Hepatic stellate cell (primary cell): ENCODE measurements around the gene NR1I2.

ENCODE experiments used
- DNase-seq: peaks from one replicate; pipeline ENCODE4 v3.0.0; 2011; ENCODE audit warnings: low spot score

Gene NR1I2

DNA sequence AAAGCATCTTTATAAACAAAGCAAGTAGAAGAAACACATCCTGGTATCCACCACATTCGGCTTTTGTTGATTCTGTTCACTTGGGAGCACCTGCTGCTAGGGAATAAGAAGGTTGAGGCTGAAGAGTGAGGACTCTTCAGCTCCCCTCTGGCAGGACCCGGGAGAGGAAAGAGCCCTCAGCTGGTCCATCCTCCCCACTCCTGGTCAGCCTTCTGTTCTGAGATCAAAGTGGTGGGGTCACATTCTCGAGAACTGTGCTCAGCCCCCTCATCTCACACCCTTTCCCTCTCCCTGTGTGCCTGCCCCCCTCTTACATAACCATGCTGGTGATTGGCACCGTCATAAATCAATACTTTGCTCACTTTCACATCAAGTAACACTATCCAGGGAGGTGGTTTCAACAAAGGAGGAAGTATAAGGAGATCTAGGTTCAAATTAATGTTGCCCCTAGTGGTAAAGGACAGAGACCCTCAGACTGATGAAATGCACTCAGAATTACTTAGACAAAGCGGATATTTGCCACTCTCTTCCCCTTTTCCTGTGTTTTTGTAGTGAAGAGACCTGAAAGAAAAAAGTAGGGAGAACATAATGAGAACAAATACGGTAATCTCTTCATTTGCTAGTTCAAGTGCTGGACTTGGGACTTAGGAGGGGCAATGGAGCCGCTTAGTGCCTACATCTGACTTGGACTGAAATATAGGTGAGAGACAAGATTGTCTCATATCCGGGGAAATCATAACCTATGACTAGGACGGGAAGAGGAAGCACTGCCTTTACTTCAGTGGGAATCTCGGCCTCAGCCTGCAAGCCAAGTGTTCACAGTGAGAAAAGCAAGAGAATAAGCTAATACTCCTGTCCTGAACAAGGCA lies at the start of gene NR1I2:
Gene NR1I2 (plus strand): TSS at position 772 of the 869 bp plus-strand sequence.
- DNase-seq: no peak

DNA sequence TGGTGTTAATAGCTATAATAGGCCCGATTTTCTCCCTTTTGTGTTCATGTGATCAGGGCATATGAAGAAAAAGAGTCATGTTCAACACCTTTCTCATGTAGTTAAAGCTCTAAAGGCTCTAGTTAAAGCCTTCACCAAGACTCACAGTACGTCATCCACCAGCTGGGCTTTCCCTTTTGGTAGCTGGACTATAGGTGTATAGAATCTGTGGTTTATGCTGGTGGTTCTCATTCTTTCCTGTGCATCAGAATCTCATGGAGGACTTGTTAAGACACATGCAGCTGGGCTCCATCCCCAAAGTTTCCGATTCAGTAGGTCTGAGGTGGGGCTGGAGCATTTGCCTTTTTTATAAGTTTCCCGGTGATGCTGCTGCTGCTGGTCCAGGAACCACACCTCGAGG lies 48.1 kb upstream of the NR1I2 start:
- DNase-seq: no peak

- DNase-seq: no peak
Measured at GRCh38 chr3:119738741-119739140, 43.2 kb upstream of the NR1I2 start.

DNA sequence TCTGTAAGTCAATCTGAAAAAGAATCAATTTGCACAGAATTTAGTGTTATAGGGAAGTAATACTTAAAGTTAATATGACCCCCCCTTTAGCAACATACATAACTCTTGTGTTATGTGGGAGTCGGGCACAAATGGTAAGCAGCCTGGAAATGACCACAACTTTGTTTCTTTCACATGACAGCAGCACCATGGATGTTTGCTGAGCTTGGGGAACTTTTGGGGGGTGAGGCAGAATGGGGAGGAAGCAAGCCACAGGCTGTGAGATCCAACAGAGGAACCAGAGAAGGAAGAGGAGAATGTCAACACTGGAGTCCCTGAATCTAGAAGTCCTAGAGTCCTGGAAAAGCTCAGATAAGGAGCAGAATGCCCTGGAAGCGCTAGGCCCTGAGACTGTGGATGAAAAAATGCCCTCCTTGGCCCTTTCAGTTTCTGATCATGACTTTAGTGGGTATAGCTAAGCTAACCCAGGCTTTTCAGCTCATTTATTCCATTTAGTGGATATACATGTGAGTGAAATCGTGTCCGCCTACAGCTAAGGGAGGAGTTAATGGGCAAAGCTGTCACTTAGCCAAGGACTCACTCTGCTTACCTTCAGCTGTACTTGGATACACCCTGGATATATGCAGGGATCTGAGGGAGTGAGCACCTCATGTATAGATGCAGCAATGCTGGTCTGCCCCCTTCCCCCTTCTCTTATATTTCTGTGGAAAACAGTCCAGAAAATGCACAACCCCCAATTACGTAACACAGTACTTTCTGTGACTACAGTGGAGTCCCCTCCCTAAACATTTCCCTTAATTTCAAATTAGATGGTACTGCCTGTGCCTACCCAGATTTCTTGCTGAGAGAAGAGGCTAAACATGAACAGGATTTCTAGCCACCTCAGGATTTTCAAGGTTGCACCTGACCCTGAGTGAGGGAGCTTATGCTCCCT lies 40.0 kb upstream of the NR1I2 start:
- no peak for DNase-seq

DNA sequence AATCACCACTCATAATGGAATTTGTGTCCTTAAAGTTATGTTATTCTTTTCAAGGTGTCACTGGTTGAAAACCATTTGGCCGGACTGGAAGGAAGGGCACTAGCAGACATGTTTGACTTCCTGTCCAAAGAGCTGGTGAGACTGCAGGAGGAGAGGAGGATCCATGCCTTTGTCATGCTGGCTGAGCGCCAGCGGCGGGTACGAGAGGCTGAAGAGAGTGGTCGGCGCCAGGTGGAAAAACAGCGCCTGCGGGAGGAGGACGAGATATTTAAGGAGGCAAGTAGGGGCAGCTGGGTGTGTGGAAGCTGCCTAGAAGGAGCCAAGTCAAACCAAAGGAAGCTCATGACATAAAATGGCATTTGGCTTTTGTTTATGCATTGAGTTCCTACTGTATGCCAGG lies 38.0 kb upstream of the NR1I2 start:
- DNase-seq: no peak

GRCh38 chr3:119745942-119746341 lies 36.0 kb upstream of the NR1I2 start:
- DNase-seq: no peak

DNA sequence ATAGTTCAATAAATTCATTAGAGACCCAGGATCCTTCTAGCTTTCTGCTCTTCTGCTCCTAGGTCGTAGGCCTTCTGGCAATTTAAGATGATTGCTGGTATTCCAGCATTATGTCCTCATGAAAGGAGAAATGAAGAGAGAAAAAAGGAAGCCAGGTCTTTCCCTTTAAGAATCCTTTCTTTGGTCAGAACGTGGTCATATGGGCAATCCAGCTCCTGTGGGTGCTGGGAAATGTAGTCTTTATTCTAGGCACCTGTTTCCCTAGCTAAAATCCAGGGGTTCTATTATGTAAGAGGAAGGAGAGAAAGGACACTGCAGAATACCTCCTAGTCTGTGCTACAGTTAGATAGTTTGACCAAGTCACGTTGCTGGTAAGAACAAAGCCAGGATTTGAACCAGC lies 35.5 kb upstream of the NR1I2 start:
- DNase-seq: no peak

- DNase-seq: no peak
Measured at GRCh38 chr3:119747357-119747756, 34.5 kb upstream of the NR1I2 start.

GRCh38 chr3:119748991-119749390 lies 32.9 kb upstream of the NR1I2 start:
- no peak for DNase-seq

DNA sequence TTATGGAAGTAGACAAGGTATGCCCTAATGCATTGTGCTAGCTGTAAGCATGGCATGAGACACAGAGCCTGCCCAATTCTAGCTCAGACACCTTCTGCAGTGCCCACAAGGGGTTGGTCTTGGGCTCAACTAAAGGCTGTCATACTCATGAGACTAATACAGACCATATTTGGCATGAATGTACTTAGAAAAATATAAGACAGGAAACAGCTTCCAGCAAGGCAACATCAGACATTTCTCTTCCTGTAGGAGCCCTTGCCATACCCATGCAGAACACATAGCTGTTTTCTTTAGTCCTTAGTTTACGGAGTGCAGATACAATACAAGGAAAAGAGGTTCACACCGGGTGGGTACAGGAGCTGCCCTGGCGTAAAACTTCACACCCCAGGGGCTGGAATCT lies 30.5 kb upstream of the NR1I2 start:
- no peak for DNase-seq

DNA sequence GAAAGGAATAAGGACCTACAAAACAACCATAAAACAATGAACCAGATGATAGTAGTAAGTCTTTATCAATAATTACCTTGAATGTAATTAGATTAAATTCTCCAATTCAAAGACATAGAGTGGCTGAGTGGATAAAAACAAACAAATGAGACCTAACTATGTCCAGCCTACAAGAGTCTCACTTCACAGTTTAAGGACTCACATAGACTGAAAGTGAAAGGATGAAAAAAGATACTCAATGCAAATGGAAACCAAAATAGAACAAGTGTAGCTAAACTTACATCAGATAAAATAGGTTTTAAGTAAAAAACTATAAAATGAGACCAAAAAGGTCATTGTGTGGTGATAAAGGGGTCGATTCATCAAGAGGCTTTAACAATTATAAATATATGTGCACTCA lies 21.9 kb upstream of the NR1I2 start:
- DNase-seq: no peak

DNA sequence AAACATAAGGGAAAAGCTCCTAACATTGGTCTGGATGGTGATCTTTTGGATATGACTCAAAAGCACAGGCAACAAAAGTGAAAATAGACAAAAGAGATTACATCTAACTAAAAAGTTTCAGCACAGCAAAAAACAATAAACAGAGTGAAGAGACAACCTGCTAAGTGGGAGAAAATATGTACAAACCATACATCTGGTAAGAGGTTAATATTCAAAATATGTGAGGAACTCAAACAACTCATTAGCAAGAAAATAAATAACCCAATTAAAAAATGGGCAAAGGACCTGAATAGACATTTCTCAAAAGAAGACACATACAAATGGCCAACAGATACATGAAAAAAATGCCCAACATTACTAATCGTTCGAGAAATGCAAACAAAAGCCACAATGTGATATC lies 19.0 kb upstream of the NR1I2 start:
- no peak for DNase-seq

- DNase-seq: no peak
Measured at GRCh38 chr3:119763466-119763865, 18.4 kb upstream of the NR1I2 start.

- no peak for DNase-seq
Measured at GRCh38 chr3:119765239-119765638, 16.7 kb upstream of the NR1I2 start.

DNA sequence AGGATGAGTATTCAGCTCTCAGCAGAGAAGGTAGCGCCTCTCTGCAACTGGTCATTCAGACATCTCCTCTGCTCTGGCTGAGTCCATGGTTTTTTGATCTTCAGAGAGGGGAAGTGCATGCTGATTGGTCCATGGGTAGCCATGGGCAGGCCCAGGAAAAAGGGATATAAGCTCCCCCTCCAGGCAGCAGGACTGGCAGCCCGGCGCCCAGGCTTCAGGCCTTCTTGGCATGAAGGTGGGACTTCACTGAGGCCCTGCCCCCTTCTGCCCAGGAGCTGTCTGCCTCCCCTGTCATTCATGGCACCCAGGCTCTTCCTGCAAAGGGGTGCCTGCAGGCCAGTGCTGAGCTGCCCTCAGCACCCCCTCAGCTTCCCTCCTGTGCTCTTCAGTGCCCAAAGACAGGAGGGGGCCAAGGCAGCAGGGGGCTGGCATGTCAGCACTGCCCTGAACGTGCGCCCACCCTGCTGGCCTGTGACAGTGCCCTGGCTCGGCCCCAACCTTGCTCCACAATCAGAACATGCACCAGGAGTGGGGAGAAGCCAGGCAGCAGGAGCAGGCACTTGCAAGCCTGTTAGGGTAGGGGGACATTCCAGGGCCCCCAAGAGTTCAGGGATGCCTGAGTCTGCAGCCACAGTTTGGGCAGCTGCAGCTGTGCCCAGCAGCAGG lies 13.8 kb upstream of the NR1I2 start:
- DNase-seq: no peak

- DNase-seq: no peak
Measured at GRCh38 chr3:119768668-119769393, 13.1 kb upstream of the NR1I2 start.

DNA sequence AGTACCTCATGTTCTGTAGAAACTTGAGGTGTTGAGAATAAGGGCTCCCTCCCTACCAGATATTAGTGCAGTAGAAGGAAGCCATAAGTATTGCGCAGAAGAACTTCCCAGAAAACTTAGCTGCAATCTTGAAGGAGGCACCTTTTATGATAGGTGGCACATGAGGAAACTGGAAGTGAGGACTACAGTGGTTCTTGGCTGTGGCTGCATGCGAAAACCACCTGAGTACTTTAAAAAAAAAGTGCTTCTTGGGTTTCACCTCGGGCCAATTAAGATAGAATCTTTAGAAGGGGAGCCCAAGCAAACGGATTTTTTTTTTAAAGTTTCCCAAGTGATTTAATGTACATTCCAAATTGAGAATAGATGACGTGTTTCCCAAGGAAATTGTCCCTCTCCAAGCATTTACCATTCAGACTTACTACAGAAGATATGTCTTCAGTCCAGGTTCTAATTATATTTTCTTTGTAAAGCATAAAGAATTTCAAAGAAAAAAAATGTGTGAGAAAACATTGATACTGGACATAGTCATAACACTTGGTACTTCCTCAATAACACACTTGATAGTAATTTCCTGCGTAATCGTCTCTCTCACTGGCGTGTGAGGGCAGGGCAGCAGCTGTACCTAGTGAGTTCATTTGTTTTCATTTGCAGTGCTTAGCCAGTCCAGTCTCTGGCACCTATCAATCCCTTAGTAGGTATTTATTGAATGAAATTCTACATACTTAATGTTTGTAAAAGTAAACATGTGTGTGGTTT lies 12.3 kb upstream of the NR1I2 start:
- peak; percentile 10 for DNase-seq

- DNase-seq: no peak
Measured at GRCh38 chr3:119774444-119774843, 7.5 kb upstream of the NR1I2 start.

GRCh38 chr3:119776304-119776703 lies 5.6 kb upstream of the NR1I2 start:
- no peak for DNase-seq

DNA sequence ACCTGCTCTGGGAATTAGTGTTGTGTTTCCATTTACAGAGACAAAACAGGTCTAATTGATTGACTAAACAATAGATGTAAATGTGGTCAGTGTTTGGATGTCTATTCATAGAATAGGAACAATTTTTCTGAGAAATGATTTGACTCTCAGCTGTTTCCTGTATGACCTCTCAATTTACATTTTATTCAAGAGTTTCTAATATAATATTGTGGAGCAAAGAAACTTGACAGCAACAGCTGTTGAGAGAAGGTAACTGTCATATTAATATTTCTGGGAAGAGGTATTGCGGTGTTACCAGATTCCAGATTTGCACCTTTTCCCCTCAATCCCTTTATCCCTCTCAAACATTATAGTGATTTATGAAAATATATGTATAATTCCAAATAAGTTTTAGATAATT lies 3.7 kb upstream of the NR1I2 start:
- no peak for DNase-seq

DNA sequence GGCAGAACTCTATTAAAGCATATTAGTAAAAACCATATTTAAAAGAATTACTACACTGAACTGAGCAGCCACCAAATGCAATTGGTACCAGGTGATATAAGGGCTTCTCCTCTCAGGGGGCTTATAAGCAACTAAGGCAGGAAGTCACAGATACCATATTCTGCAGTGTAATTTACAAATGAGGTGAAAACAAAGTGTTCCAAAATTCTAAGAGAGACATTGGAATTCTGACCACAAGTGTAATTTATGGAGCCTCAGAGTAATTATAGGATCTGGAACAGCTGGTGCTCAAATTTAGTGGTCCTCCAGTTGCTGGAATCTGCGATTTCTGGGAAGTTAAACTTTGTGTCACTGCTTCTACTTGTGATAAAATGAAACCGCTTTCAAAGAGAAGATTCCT lies 3.1 kb upstream of the NR1I2 start:
- DNase-seq: no peak
